ENCODE measurements around the gene VAT1L. TPM values are rescaled to one million over a fixed set of nuclear protein-coding genes. Genes with fewer than 3 reads are reported as not detected.

VAT1L gene
- total and polyA plus RNA-seq, 2 donors (not counting 1 experiment from before 2014, with no cell fraction given), result not detected

- WGBS (ENCODE audit: insufficient coverage), result 18% methylated on average over 11 of the region's 11 CpGs
- ATAC-seq (ENCODE audit: low read depth) (peak; percentile 70), DNase-seq (peak; percentile 66)
- H3K27me3 ChIP-seq (replicated peaks in 1 of 4; ENCODE audit: control extremely low read depth in 1 of 4, control insufficient read depth in 3 of 4, insufficient read depth in 4 of 4, low read length in 3 of 4), result no peaks in the 10 kb centered on the region
- H3K27ac ChIP-seq (ENCODE audit: low read length in 2 of 2), result no peak overlapping the region
- Mint-ChIP-seq H3K9me3 (ENCODE audit: insufficient read depth) (no peaks in the 10 kb centered on the region), H3K27me3 (peaks cover 11% of the 10 kb centered on the region), H3K27ac (no peak overlapping the region), H3K4me3 (no peak overlapping the region), H3K4me1 (no peaks in the 10 kb centered on the region)
- no peak overlapping the region for H3K4me3 ChIP-seq (ENCODE audit: control extremely low read depth in 1 of 5, extremely low read depth in 1 of 5, insufficient read depth in 1 of 5, low read depth in 2 of 5, low read length in 4 of 5)
- H4K20me1 ChIP-seq (ENCODE audit: control insufficient read depth, insufficient read depth, low read length, poor library complexity, severe bottlenecking), result no peaks in the 10 kb centered on the region
- CTCF ChIA-PET, result interaction anchor here (0.6 to 5.1 kb wide), 11 partner anchors 8 to 1796 kb away, joined by 3 to 41 read pairs (median 3); no protein-coding TSS in a partner anchor
- no peak overlapping the region for H3K9ac ChIP-seq (ENCODE audit: low read length)
- H2AFZ ChIP-seq (ENCODE audit: insufficient read depth, low read depth, low read length, poor library complexity, severe bottlenecking), result no peak overlapping the region
- H3K79me2 ChIP-seq (ENCODE audit: control insufficient read depth, insufficient read depth, low read length), result no peaks in the 10 kb centered on the region
- H3K36me3 ChIP-seq (replicated peaks in 1 of 2; ENCODE audit: control extremely low read depth in 1 of 2, control insufficient read depth in 1 of 2, extremely low read depth in 1 of 2, insufficient read depth in 2 of 2, low read length in 1 of 2), result no peaks in the 10 kb centered on the region
- no peaks in the 10 kb centered on the region for H3K4me1 ChIP-seq (ENCODE audit: control insufficient read depth in 2 of 2, insufficient read depth in 2 of 2, low read length in 2 of 2)
- H3K4me2 ChIP-seq (replicated peaks; ENCODE audit: low read depth, low read length, poor library complexity, severe bottlenecking), result no peak overlapping the region
- no peaks in the 10 kb centered on the region for H3K9me3 ChIP-seq (ENCODE audit: control extremely low read depth in 1 of 3, control insufficient read depth in 2 of 3, insufficient read depth in 1 of 3, low read length in 2 of 3)
- POLR2A ChIA-PET, result no interaction called here
- intact Hi-C loops (cut with micrococcal nuclease), result loop anchor here (1.0 kb wide), 1 partner anchor 328 kb away; no protein-coding TSS in a partner anchor
- TF ChIP-seq EZH2 (IDR thresholded peaks at IDR 0.05; ENCODE audit: borderline replicate concordance, insufficient read depth, low read depth, low read length, poor library complexity, severe bottlenecking) (no peak), CTCF (IDR thresholded peaks at IDR 0.05) (peak; percentile 79)
Observed at GRCh38 chr16:78002915-78003538, 214.7 kb downstream of the VAT1L start.

- no peaks in the 10 kb centered on the region for H3K79me2 ChIP-seq (ENCODE audit: control insufficient read depth, insufficient read depth, low read length)
- ChIA-PET POLR2A (no interaction called here), CTCF (interaction anchor here (3.1 to 5.1 kb wide), 2 partner anchors 12 to 329 kb away, joined by 10 to 41 read pairs; no protein-coding TSS in a partner anchor)
- H2AFZ ChIP-seq (ENCODE audit: insufficient read depth, low read depth, low read length, poor library complexity, severe bottlenecking), result no peak overlapping the region
- no peaks in the 10 kb centered on the region for H3K4me1 Mint-ChIP-seq
- no peak overlapping the region for H3K27ac Mint-ChIP-seq
- no peak for TF ChIP-seq CTCF (IDR thresholded peaks at IDR 0.05)
- no peak for TF ChIP-seq EZH2 (IDR thresholded peaks at IDR 0.05; ENCODE audit: borderline replicate concordance, insufficient read depth, low read depth, low read length, poor library complexity, severe bottlenecking)
- intact Hi-C loops (cut with micrococcal nuclease), result no loop called here
- H3K9ac ChIP-seq (ENCODE audit: low read length), result no peak overlapping the region
- no peak overlapping the region for H3K27ac ChIP-seq (ENCODE audit: low read length in 2 of 2)
- H3K9me3 ChIP-seq (ENCODE audit: control extremely low read depth in 1 of 3, control insufficient read depth in 2 of 3, insufficient read depth in 1 of 3, low read length in 2 of 3), result no peaks in the 10 kb centered on the region
- ATAC-seq (ENCODE audit: low read depth), result no peak
- no peak overlapping the region for H3K4me2 ChIP-seq (replicated peaks; ENCODE audit: low read depth, low read length, poor library complexity, severe bottlenecking)
- no peaks in the 10 kb centered on the region for H3K27me3 ChIP-seq (replicated peaks in 1 of 4; ENCODE audit: control extremely low read depth in 1 of 4, control insufficient read depth in 3 of 4, insufficient read depth in 4 of 4, low read length in 3 of 4)
- H4K20me1 ChIP-seq (ENCODE audit: control insufficient read depth, insufficient read depth, low read length, poor library complexity, severe bottlenecking), result no peaks in the 10 kb centered on the region
- no peak for DNase-seq
- no peaks in the 10 kb centered on the region for H3K36me3 ChIP-seq (replicated peaks in 1 of 2; ENCODE audit: control extremely low read depth in 1 of 2, control insufficient read depth in 1 of 2, extremely low read depth in 1 of 2, insufficient read depth in 2 of 2, low read length in 1 of 2)
- H3K9me3 Mint-ChIP-seq (ENCODE audit: insufficient read depth), result no peaks in the 10 kb centered on the region
- no peak overlapping the region for H3K4me3 Mint-ChIP-seq
- H3K4me1 ChIP-seq (ENCODE audit: control insufficient read depth in 2 of 2, insufficient read depth in 2 of 2, low read length in 2 of 2), result no peaks in the 10 kb centered on the region
- H3K27me3 Mint-ChIP-seq, result peaks cover 6% of the 10 kb centered on the region
- H3K4me3 ChIP-seq (ENCODE audit: control extremely low read depth in 1 of 5, extremely low read depth in 1 of 5, insufficient read depth in 1 of 5, low read depth in 2 of 5, low read length in 4 of 5), result no peak overlapping the region
- WGBS (ENCODE audit: insufficient coverage), result 100% methylated on average over 1 of the region's 4 CpGs
Observed at GRCh38 chr16:78004517-78004916, 216.2 kb downstream of the VAT1L start.

All from B cell (primary cell).